Esophagus muscularis mucosa (tissue), 4 donors: ENCODE data around the gene NDRG3.

Source experiments
- EP300 ChIP-seq: sonication (generic); formaldehyde crosslinking; IDR thresholded peaks from one replicate; pipeline ENCODE4 v1.6.1; 2017; ENCODE audit warnings: antibody characterized with exemption
- POLR2A ChIP-seq: fragments of 450-650 bp; IDR thresholded peaks from one replicate; pipeline ENCODE4 v1.6.1; 2017; ENCODE audit warnings: antibody characterized with exemption, moderate library complexity, mild to moderate bottlenecking, low read depth
- POLR2AphosphoS5 ChIP-seq, 2 donors: sonication (generic); formaldehyde crosslinking; IDR thresholded peaks; one replicate each; pipeline ENCODE4 v1.6.1; 2017; ENCODE audit warnings: antibody characterized with exemption in 2 of 2
- TF ChIP-seq, protein P1 (sequence below), 3 experiments: fragments of 200-600 bp in 2 of 3; fragments of 450-650 bp in 1 of 3; sonication (generic) in 2 of 3; IDR thresholded peaks; one replicate each; pipeline ENCODE4 v1.5.1; 2017 to 2019; ENCODE audit warnings: antibody characterized with exemption in 3 of 3, mild to moderate bottlenecking in 2 of 3, moderate library complexity in 1 of 3

DNA sequence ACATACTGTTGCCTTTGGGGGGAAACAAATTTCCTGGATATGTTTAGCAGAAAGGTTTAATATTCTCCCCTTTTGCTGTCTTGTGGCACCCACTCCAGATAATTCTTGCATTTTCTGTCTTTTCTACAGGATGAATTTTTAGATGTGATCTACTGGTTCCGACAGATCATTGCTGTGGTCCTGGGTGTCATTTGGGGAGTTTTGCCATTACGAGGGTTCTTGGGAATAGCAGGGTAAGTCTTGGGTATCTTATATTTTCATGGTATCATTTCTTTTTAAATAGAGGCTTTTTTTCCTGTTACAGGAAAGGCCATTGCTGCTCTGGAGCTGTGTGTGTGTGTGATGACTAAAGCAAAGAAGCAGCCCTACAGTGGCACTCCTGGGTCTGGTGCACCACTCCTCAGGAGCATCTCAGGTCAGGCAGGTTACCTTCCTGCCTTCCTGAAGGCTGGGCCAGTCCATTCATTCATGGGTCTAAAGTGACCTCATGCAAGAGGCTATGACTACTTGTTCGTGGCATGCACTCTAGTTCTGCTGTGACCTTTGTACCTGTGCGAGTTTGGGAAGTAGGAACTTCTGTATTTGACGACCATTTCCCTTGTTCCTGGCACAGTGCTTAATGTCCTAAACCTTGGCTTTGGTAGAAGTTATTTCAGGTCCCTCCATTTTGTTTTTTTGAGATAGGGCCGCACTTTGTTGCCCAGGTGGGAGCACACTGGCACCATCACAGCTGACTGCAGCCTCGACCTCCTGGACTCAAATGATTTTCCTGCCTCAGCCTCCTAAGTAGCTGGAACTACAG, 138.1 kb downstream of the NDRG3 start:
- TF ChIP-seq POLR2A (no peak), POLR2AphosphoS5 (IDR thresholded peaks at IDR 0.05) (no peak), EP300 (no peak)
- TF ChIP-seq, protein P1, sequence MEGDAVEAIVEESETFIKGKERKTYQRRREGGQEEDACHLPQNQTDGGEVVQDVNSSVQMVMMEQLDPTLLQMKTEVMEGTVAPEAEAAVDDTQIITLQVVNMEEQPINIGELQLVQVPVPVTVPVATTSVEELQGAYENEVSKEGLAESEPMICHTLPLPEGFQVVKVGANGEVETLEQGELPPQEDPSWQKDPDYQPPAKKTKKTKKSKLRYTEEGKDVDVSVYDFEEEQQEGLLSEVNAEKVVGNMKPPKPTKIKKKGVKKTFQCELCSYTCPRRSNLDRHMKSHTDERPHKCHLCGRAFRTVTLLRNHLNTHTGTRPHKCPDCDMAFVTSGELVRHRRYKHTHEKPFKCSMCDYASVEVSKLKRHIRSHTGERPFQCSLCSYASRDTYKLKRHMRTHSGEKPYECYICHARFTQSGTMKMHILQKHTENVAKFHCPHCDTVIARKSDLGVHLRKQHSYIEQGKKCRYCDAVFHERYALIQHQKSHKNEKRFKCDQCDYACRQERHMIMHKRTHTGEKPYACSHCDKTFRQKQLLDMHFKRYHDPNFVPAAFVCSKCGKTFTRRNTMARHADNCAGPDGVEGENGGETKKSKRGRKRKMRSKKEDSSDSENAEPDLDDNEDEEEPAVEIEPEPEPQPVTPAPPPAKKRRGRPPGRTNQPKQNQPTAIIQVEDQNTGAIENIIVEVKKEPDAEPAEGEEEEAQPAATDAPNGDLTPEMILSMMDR (IDR thresholded peaks at IDR 0.05) = no peak
